ENCODE measurements around the gene TRAPPC11. TPM values are rescaled to one million over a fixed set of nuclear protein-coding genes. Genes with fewer than 3 reads are reported as not detected.

Gene TRAPPC11
- polyA plus RNA-seq, 1 donor from 2014 or later: 78.1 TPM

DNA sequence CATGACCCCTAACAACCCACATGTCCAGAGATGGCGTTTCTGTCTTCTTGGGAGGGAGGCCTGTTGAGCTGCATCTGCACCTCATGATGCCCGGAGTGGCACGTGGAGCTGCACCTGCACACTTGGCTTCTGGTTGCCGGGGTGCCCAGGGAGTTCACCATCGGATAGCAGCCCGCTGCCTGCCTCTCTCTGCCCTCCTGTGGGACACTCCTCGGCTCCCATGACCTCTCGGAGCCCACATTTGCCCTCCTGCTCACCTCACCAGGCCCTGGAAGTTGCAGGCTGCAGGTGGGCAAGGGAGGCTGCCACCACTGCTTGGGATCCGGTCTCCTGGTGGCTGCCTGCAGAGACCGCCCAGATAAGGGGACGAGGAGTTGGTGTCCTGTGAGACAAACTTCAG, 74.1 kb downstream of the TRAPPC11 start:
- no peak overlapping the region for H2AFZ ChIP-seq (ENCODE audit: low read depth, low read length)
- TF ChIP-seq, protein P1, sequence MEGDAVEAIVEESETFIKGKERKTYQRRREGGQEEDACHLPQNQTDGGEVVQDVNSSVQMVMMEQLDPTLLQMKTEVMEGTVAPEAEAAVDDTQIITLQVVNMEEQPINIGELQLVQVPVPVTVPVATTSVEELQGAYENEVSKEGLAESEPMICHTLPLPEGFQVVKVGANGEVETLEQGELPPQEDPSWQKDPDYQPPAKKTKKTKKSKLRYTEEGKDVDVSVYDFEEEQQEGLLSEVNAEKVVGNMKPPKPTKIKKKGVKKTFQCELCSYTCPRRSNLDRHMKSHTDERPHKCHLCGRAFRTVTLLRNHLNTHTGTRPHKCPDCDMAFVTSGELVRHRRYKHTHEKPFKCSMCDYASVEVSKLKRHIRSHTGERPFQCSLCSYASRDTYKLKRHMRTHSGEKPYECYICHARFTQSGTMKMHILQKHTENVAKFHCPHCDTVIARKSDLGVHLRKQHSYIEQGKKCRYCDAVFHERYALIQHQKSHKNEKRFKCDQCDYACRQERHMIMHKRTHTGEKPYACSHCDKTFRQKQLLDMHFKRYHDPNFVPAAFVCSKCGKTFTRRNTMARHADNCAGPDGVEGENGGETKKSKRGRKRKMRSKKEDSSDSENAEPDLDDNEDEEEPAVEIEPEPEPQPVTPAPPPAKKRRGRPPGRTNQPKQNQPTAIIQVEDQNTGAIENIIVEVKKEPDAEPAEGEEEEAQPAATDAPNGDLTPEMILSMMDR (IDR thresholded peaks at IDR 0.05; ENCODE audit: poor library complexity, severe bottlenecking): no peak
- no peak for TF ChIP-seq MXI1 (conservative IDR thresholded peaks at IDR 0.05; ENCODE audit: poor library complexity, severe bottlenecking)
- TF ChIP-seq TAF1 (IDR thresholded peaks at IDR 0.05; ENCODE audit: low read depth): no peak
- TF ChIP-seq POLR2AphosphoS5 (IDR thresholded peaks at IDR 0.05): no peak
- TF ChIP-seq SMC3 (conservative IDR thresholded peaks at IDR 0.05; ENCODE audit: poor library complexity): no peak
- TF ChIP-seq RAD21 (conservative IDR thresholded peaks at IDR 0.05): no peak
- TF ChIP-seq, protein P2, sequence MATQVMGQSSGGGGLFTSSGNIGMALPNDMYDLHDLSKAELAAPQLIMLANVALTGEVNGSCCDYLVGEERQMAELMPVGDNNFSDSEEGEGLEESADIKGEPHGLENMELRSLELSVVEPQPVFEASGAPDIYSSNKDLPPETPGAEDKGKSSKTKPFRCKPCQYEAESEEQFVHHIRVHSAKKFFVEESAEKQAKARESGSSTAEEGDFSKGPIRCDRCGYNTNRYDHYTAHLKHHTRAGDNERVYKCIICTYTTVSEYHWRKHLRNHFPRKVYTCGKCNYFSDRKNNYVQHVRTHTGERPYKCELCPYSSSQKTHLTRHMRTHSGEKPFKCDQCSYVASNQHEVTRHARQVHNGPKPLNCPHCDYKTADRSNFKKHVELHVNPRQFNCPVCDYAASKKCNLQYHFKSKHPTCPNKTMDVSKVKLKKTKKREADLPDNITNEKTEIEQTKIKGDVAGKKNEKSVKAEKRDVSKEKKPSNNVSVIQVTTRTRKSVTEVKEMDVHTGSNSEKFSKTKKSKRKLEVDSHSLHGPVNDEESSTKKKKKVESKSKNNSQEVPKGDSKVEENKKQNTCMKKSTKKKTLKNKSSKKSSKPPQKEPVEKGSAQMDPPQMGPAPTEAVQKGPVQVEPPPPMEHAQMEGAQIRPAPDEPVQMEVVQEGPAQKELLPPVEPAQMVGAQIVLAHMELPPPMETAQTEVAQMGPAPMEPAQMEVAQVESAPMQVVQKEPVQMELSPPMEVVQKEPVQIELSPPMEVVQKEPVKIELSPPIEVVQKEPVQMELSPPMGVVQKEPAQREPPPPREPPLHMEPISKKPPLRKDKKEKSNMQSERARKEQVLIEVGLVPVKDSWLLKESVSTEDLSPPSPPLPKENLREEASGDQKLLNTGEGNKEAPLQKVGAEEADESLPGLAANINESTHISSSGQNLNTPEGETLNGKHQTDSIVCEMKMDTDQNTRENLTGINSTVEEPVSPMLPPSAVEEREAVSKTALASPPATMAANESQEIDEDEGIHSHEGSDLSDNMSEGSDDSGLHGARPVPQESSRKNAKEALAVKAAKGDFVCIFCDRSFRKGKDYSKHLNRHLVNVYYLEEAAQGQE (IDR thresholded peaks at IDR 0.05; ENCODE audit: borderline replicate concordance): no peak

DNA sequence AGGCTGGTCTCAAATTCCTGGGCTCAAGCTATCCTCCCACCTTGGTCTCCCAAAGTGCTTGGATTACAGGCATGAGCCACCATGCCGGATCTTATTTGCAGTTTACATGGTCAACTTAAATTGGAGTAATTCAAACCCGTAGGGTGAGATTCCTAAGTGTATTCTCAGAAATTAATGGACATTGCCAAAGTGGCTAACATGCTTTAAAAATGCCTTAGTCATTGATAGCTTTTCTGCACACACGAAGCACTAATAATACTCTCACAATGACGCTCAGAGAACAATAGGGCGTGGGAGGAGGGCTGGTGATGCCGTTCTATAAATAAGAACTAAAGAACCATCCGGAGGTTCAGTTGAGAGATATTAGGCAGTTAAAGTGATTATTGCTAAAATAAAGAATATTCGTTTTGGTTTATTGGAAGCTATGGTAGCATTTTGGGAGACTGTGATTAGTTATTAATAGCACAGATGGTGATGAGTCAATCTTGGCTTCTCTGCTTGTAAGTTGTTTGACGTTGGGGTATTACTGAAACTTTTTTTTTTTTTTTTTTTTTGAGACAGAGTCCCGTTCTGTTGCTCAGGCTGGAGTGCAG, 79.1 kb downstream of the TRAPPC11 start:
- Histone ChIP-seq H3K9me2 (ENCODE audit: insufficient read depth, low read length) (no peaks in the 10 kb centered on the region), H2AFZ (ENCODE audit: low read depth, low read length) (no peak overlapping the region), H3K4me3 (ENCODE audit: low read length) (no peak overlapping the region), H4K20me1 (ENCODE audit: insufficient read depth) (no peaks in the 10 kb centered on the region), H3K36me3 (ENCODE audit: insufficient read depth, low read length) (no peaks in the 10 kb centered on the region), H3K9ac (ENCODE audit: low read length) (no peak overlapping the region), H3F3A (ENCODE audit: insufficient read depth, low read length, poor library complexity, severe bottlenecking) (no peaks in the 10 kb centered on the region), H3K4me2 (ENCODE audit: low read length) (no peak overlapping the region), H3K27ac (ENCODE audit: low read length) (no peak overlapping the region), H3K79me2 (replicated peaks; ENCODE audit: insufficient read depth, low read length) (no peaks in the 10 kb centered on the region), H3K27me3 (ENCODE audit: insufficient read depth, low read depth, low read length) (no peaks in the 10 kb centered on the region), H3K9me3 (ENCODE audit: low read length) (no peaks in the 10 kb centered on the region)
- TF ChIP-seq, protein P2 (IDR thresholded peaks at IDR 0.05; ENCODE audit: borderline replicate concordance): no peak
- TF ChIP-seq, protein P1 (IDR thresholded peaks at IDR 0.05; ENCODE audit: poor library complexity, severe bottlenecking): no peak
- no peak for TF ChIP-seq EZH2 (IDR thresholded peaks at IDR 0.05; ENCODE audit: borderline replicate concordance, insufficient read depth, low read length, poor library complexity, severe bottlenecking)
- no peak for TF ChIP-seq TAF1 (IDR thresholded peaks at IDR 0.05; ENCODE audit: low read depth)
- no peak for TF ChIP-seq SMC3 (conservative IDR thresholded peaks at IDR 0.05; ENCODE audit: poor library complexity)
- TF ChIP-seq POLR2AphosphoS5 (IDR thresholded peaks at IDR 0.05): no peak
- no peak for TF ChIP-seq RAD21 (conservative IDR thresholded peaks at IDR 0.05)
- no peak for TF ChIP-seq MXI1 (conservative IDR thresholded peaks at IDR 0.05; ENCODE audit: poor library complexity, severe bottlenecking)
- TF ChIP-seq EP300 (conservative IDR thresholded peaks at IDR 0.05; ENCODE audit: poor library complexity, severe bottlenecking): no peak

More for the DNA sequence above, 74.1 kb downstream of the TRAPPC11 start:
- no peaks in the 10 kb centered on the region for H3K9me3 ChIP-seq (ENCODE audit: low read length)
- no peak overlapping the region for H3K9ac ChIP-seq (ENCODE audit: low read length)
- H3K79me2 ChIP-seq (replicated peaks; ENCODE audit: insufficient read depth, low read length): no peaks in the 10 kb centered on the region
- no peak overlapping the region for H3K27ac ChIP-seq (ENCODE audit: low read length)
- H4K20me1 ChIP-seq (ENCODE audit: insufficient read depth): no peaks in the 10 kb centered on the region
- no peaks in the 10 kb centered on the region for H3F3A ChIP-seq (ENCODE audit: insufficient read depth, low read length, poor library complexity, severe bottlenecking)
- no peak overlapping the region for H3K4me2 ChIP-seq (ENCODE audit: low read length)
- H3K27me3 ChIP-seq (ENCODE audit: insufficient read depth, low read depth, low read length): no peaks in the 10 kb centered on the region
- H3K4me3 ChIP-seq (ENCODE audit: low read length): no peak overlapping the region
- H3K36me3 ChIP-seq (ENCODE audit: insufficient read depth, low read length): no peaks in the 10 kb centered on the region
- no peaks in the 10 kb centered on the region for H3K9me2 ChIP-seq (ENCODE audit: insufficient read depth, low read length)
